Colonic mucosa (tissue), 4 donors: ENCODE measurements around the gene MYH9. TPM values are rescaled to one million over a fixed set of nuclear protein-coding genes. Genes with fewer than 3 reads are reported as not detected.
A peak's percentile ranks its signal among the peaks of the same experiment; 100 is the strongest.

Experiments
- DNase-seq: peaks from one replicate; pipeline ENCODE4 v3.0.0-alpha.2; 2020
- H3K27ac ChIP-seq: fragments of 200-600 bp; one replicate; pipeline ENCODE4 v1.8.0; 2021
- H3K27me3 ChIP-seq: fragments of 200-600 bp; one replicate; pipeline ENCODE4 v1.8.0; 2021
- H3K36me3 ChIP-seq: fragments of 200-600 bp; one replicate; pipeline ENCODE4 v1.8.0; 2021
- H3K4me1 ChIP-seq: fragments of 200-600 bp; one replicate; pipeline ENCODE4 v1.8.0; 2021; ENCODE audit warnings: mild to moderate bottlenecking
- H3K4me3 ChIP-seq: fragments of 200-600 bp; one replicate; pipeline ENCODE4 v1.8.0; 2021
- H3K9ac ChIP-seq, 2 donors: one replicate each; pipeline ENCODE4 v1.7.0; 2013; ENCODE audit warnings: control low read depth in 2 of 2, low read depth in 2 of 2, low read length in 2 of 2
- H3K9me3 ChIP-seq: fragments of 200-600 bp; one replicate; pipeline ENCODE4 v1.8.0; 2021
- CTCF ChIP-seq: fragments of 200-600 bp; IDR thresholded peaks from one replicate; pipeline ENCODE4 v1.8.0; 2022; ENCODE audit warnings: antibody characterized with exemption, mild to moderate bottlenecking
- intact Hi-C: fragments of 100-400 bp; cut with DNase I; formaldehyde crosslinking; loops from one replicate; pipeline ENCODE4 v1.14.1; 2022
- total RNA-seq, 2 donors: library from RNA; stranded (reverse); fragmentation: NEBNext Ultra II Directional in 1 of 2; extraction: Animal tissue kit (Norgen Biotek cat#: 25700) in 1 of 2; gene quantifications; one replicate each; pipeline ENCODE4 v1.2.1, GENCODE V29; 2021
- donor health status: healthy.
- donor health status: DM: no; HTN: no; CAD: no.
- donor health status: DM: no; HTN: no; CAD: no.

Gene MYH9
- total RNA-seq, 2 donors from 2014 or later: 711 to 719 TPM

GRCh38 chr22:36350751-36351594, 36.8 kb downstream of the MYH9 start:
- Histone ChIP-seq H3K4me3 (no peak overlapping the region), H3K27me3 (no peaks in the 10 kb centered on the region), H3K36me3 (peaks cover 5% of the 10 kb centered on the region), H3K9me3 (no peaks in the 10 kb centered on the region), H3K9ac (peak overlapping the region; percentile 19 to 70), H3K4me1 (peaks cover 26% of the 10 kb centered on the region), H3K27ac (peak overlapping the region; percentile 78)
- peak; percentile 23 for DNase-seq
- TF ChIP-seq CTCF: no peak
- intact Hi-C loops: no loop called here

- no peak for DNase-seq
- intact Hi-C loops: no loop called here
- Histone ChIP-seq H3K9ac (no peak overlapping the region), H3K27me3 (no peaks in the 10 kb centered on the region), H3K4me3 (no peak overlapping the region), H3K9me3 (no peaks in the 10 kb centered on the region), H3K27ac (no peak overlapping the region), H3K36me3 (peaks cover 5% of the 10 kb centered on the region), H3K4me1 (peaks cover 32% of the 10 kb centered on the region)
- no peak for TF ChIP-seq CTCF
These were observed 38.0 kb downstream of the MYH9 start for GRCh38 chr22:36349726-36350125.

GRCh38 chr22:36348760-36349159, 39.0 kb downstream of the MYH9 start:
- no peak for DNase-seq
- intact Hi-C loops: no loop called here
- Histone ChIP-seq H3K27me3 (no peaks in the 10 kb centered on the region), H3K36me3 (peaks cover 5% of the 10 kb centered on the region), H3K4me3 (no peak overlapping the region), H3K27ac (peak overlapping the region; percentile 18), H3K4me1 (peaks cover 35% of the 10 kb centered on the region), H3K9ac (no peak overlapping the region), H3K9me3 (no peaks in the 10 kb centered on the region)
- TF ChIP-seq CTCF: no peak

- no peak overlapping the region for H3K27ac ChIP-seq
- H3K9ac ChIP-seq: no peak overlapping the region
- DNase-seq: no peak
- H3K36me3 ChIP-seq: peaks cover 5% of the 10 kb centered on the region
- no peak for TF ChIP-seq CTCF
- intact Hi-C loops: no loop called here
- H3K27me3 ChIP-seq: no peaks in the 10 kb centered on the region
- peaks cover 29% of the 10 kb centered on the region for H3K4me1 ChIP-seq
- no peak overlapping the region for H3K4me3 ChIP-seq
- H3K9me3 ChIP-seq: no peaks in the 10 kb centered on the region
These were observed 40.7 kb downstream of the MYH9 start for GRCh38 chr22:36347094-36347493.

GRCh38 chr22:36344106-36344827, 43.5 kb downstream of the MYH9 start:
- peaks cover 21% of the 10 kb centered on the region for H3K4me1 ChIP-seq
- H3K27ac ChIP-seq: peak overlapping the region; percentile 48
- no peak overlapping the region for H3K4me3 ChIP-seq
- no peak overlapping the region for H3K9ac ChIP-seq
- intact Hi-C loops: no loop called here
- no peaks in the 10 kb centered on the region for H3K9me3 ChIP-seq
- DNase-seq: no peak
- peaks cover 13% of the 10 kb centered on the region for H3K36me3 ChIP-seq
- no peaks in the 10 kb centered on the region for H3K27me3 ChIP-seq
- no peak for TF ChIP-seq CTCF
